HepG2 (cell line): ENCODE measurements around the gene STK24. TPM values are rescaled to one million over a fixed set of nuclear protein-coding genes. Genes with fewer than 3 reads are reported as not detected.

ENCODE experiments used
- ARID5B ChIP-seq: IDR thresholded peaks from 2 replicates; pipeline ENCODE4 v1.4.0; 2020; ENCODE audit warnings: mild to moderate bottlenecking, missing genetic modification reagents
- BCL6 ChIP-seq: IDR thresholded peaks from 2 replicates; pipeline ENCODE4 v1.6.1; 2016; ENCODE audit warnings: missing genetic modification reagents, missing compliant biosample characterization
- CREB3 ChIP-seq: sonication (generic); formaldehyde crosslinking; IDR thresholded peaks from 2 replicates; pipeline ENCODE4 v1.5.0; 2020; ENCODE audit warnings: missing genetic modification reagents
- CREM ChIP-seq, 2 experiments: sonication (generic) in 1 of 2; formaldehyde crosslinking in 1 of 2; IDR thresholded peaks; 2 replicates each; pipeline versions ENCODE4 v1.4.0 to v1.6.1; 2016 to 2020; ENCODE audit warnings: antibody characterized with exemption in 1 of 2, mild to moderate bottlenecking in 1 of 2, missing genetic modification reagents in 1 of 2
- EZH2 ChIP-seq: conservative IDR thresholded peaks from 2 replicates; pipeline ENCODE4 v1.6.1; 2012; ENCODE audit warnings: mild to moderate bottlenecking, low read depth, low read length, moderate library complexity
- HNF4G ChIP-seq, 2 experiments: sonication (generic) in 1 of 2; formaldehyde crosslinking in 1 of 2; IDR thresholded peaks; 2 replicates each; pipeline versions ENCODE4 v1.4.0 to v1.6.1; 2011 to 2020; ENCODE audit warnings: borderline replicate concordance in 2 of 2, low read depth in 2 of 2, mild to moderate bottlenecking in 2 of 2, low read length in 1 of 2, missing genetic modification reagents in 1 of 2, moderate library complexity in 1 of 2
- MED13 ChIP-seq: sonication (generic); formaldehyde crosslinking; IDR thresholded peaks from 2 replicates; pipeline ENCODE4 v1.5.0; 2020; ENCODE audit warnings: missing genetic modification reagents
- MIXL1 ChIP-seq: IDR thresholded peaks from 2 replicates; pipeline ENCODE4 v1.6.1; 2016
- MTA1 ChIP-seq: sonication (generic); formaldehyde crosslinking; IDR thresholded peaks from 2 replicates; pipeline ENCODE4 v1.4.0; 2020; ENCODE audit warnings: missing genetic modification reagents, mild to moderate bottlenecking, borderline replicate concordance
- NR2C2 ChIP-seq: sonication (generic); formaldehyde crosslinking; IDR thresholded peaks from 2 replicates; pipeline ENCODE4 v1.4.0; 2020; ENCODE audit warnings: missing genetic modification reagents, mild to moderate bottlenecking, moderate library complexity, borderline replicate concordance
- POLR2AphosphoS2 ChIP-seq: IDR thresholded peaks from 2 replicates; pipeline ENCODE4 v1.6.1; 2011; ENCODE audit warnings: low read depth, low read length, improper control_type of control experiment
- SOX6 ChIP-seq, 2 experiments: fragments of 450-650 bp in 1 of 2; sonication (generic) in 1 of 2; formaldehyde crosslinking in 1 of 2; IDR thresholded peaks; 2 replicates each; pipeline versions ENCODE4 v1.4.0 to v1.6.1; 2017 to 2020; ENCODE audit warnings: antibody characterized with exemption in 1 of 2, mild to moderate bottlenecking in 1 of 2, missing genetic modification reagents in 1 of 2
- TFE3 ChIP-seq: IDR thresholded peaks from 2 replicates; pipeline ENCODE4 v1.6.1; 2016
- THRA ChIP-seq: sonication (generic); formaldehyde crosslinking; IDR thresholded peaks from 2 replicates; pipeline ENCODE4 v1.4.0; 2020; ENCODE audit warnings: missing genetic modification reagents, borderline replicate concordance
- ZBED4 ChIP-seq: sonication (generic); formaldehyde crosslinking; IDR thresholded peaks from 2 replicates; pipeline ENCODE4 v1.4.0; 2020; ENCODE audit warnings: missing genetic modification reagents, borderline replicate concordance
- polyA plus RNA-seq, 8 experiments: library from polyadenylated mRNA; depleted of rRNA in 3 of 8; stranded (reverse) in 7 of 8; unstranded in 1 of 8; fragments of >200 nt; fragmentation: Illumina TruSeq in 4 of 8; extraction: Trizol in 4 of 8; gene quantifications; 2 replicates each; pipeline versions ENCODE4 v1.2.1 to v1.2.3, GENCODE V29; 2011 to 2016; ENCODE audit warnings: low read depth in 4 of 8, missing spikeins in 1 of 8, mixed read lengths in 1 of 8; ENCODE audit not compliant: insufficient read depth in 1 of 8
- total RNA-seq, 5 experiments: library from RNA; depleted of rRNA; stranded (reverse); fragments of >200 nt; fragmentation: Illumina TruSeq; extraction: Trizol; gene quantifications; 2 replicates each; pipeline ENCODE4 v1.2.3, GENCODE V29; 2016; ENCODE audit warnings: low read depth in 1 of 5

The STK24 gene
- total and polyA plus RNA-seq, 2 of the 13 experiments (the other 11 are each of a cell fraction or from before 2014, with no cell fraction given): 51.3 to 73.0 TPM

- TF ChIP-seq ARID5B (CRISPR knock-in tag) (peak; percentile 78), NR2C2 (CRISPR knock-in tag) (peak; percentile 55; the same call in 1 of the 2 replicates), TFE3 (peak; percentile 82; the same call in 1 of the 2 replicates), ZBED4 (peak; percentile 59; the same call in 1 of the 2 replicates), BCL6 (CRISPR knock-in tag) (peak; percentile 33; the same call in 1 of the 2 replicates), POLR2AphosphoS2 (no peak), MIXL1 (CRISPR knock-in tag) (peak; percentile 94), MED13 (0 out of 2 replicates have a peak, but pooled peaks have one; percentile 64), MTA1 (CRISPR knock-in tag) (no peak), CREB3 (CRISPR knock-in tag) (no peak), THRA (peak; percentile 31; the same call in 1 of the 2 replicates), HNF4G (IDR thresholded peaks at IDR 0.05; ENCODE audit: borderline replicate concordance, low read depth, low read length) (peak; percentile 73), HNF4G (CRISPR knock-in tag; IDR thresholded peaks at IDR 0.05; ENCODE audit: borderline replicate concordance, low read depth) (peak; percentile 42; the same call in 1 of the 2 replicates), CREM (IDR thresholded peaks at IDR 0.05) (peak; percentile 63), CREM (CRISPR knock-in tag; IDR thresholded peaks at IDR 0.05) (no peak), SOX6 (IDR thresholded peaks at IDR 0.05) (no peak), SOX6 (CRISPR knock-in tag; IDR thresholded peaks at IDR 0.05) (peak; percentile 98), EZH2 (no peak)
Measured at GRCh38 chr13:98490195-98490836, 86.6 kb downstream of the STK24 start (continued).
